Measurements from ENCODE around the gene CCR1.

DNA sequence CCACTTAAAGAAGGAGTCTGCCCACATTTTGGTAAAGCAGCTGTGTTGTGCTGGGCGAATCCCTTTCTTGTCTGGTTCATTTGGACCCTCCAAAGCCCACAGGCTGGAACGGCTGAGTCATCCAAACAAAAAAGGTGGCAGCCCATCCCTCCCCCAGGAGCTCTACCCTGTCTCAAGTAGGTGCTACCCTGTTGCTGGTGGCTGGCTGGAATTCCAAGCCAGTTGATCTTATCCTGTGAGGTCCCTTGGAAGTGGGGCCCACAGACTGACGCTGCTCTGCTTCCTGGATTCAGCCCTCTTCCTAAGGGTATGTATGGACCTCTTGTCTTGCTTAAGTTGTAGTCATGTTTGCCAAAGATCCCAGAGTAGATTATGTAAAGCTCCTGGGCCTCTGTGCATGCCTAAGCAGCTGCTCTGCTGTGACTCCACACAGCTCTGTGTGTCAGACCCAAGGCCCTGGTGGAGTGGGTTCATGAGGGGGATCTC, 44.5 kb downstream of the CCR1 start:
- no peak for TF ChIP-seq RAD21 (IDR thresholded peaks at IDR 0.05; ENCODE audit: low read depth)
- TF ChIP-seq YY1 (IDR thresholded peaks at IDR 0.05; ENCODE audit: low read depth) = no peak
- no peak for TF ChIP-seq NFIC (IDR thresholded peaks at IDR 0.05)
- no peak for TF ChIP-seq CEBPB (IDR thresholded peaks at IDR 0.05)
- TF ChIP-seq, protein P1, sequence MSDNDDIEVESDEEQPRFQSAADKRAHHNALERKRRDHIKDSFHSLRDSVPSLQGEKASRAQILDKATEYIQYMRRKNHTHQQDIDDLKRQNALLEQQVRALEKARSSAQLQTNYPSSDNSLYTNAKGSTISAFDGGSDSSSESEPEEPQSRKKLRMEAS (IDR thresholded peaks at IDR 0.05) = no peak
